ENCODE data around the gene CASP7.

- TF ChIP-seq CTCF (IDR thresholded peaks at IDR 0.05) (no peak), EZH2 (IDR thresholded peaks at IDR 0.05; ENCODE audit: borderline replicate concordance, insufficient read depth, low read depth, low read length, poor library complexity, severe bottlenecking) (no peak)
These were observed 65.7 kb downstream of the CASP7 start for GRCh38 chr10:113745374-113745773.

Measured in B cell (primary cell).